Measurements from ENCODE around the gene ZNF738.

Gene ZNF738

DNA sequence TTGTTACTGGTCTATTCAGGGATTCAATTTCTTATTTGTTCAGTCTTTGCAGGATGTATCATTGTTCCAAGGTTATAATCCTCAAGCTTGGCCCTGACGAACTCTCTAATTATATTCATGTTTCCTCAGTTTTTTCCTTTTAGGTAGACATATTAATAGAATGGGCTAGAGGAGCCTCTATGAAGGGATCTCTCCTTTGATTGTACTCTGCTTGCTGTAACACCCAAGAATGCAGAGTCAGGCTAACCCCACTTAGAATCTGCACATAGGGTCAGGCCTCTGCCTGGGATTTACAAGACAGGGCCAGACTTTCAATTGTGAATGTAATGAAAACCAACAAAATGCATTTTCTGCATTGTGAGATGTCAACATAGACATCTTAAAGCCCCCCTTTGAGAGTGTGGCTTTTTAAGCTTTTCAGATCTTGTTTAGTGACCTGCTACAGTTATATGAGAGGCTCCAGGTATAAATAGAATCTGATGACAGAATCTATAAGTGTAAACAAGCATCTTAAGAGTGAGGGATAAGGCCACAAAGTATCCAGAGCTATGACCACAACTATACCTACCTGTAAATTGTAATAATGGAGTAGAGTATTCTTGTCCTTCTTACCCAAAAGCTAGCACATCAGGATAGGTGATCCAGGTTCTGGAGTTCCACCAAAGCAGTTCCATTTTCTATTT lies 43.6 kb downstream of the ZNF738 start:
- TF ChIP-seq Cebpa-rat (IDR thresholded peaks at IDR 0.05) = no peak
- peaks cover 90% of the 10 kb centered on the region for H3K36me3 ChIP-seq
- H3K4me3 ChIP-seq = no peak overlapping the region

GRCh38 chr19:21410166-21410565 lies 51.4 kb downstream of the ZNF738 start:
- Histone ChIP-seq H3K4me2 (no peak overlapping the region), H4K20me1 (no peaks in the 10 kb centered on the region), H3K27me3 (no peaks in the 10 kb centered on the region), H3K27ac (no peak overlapping the region), H3K9ac (no peak overlapping the region), H3K36me3 (peaks cover 96% of the 10 kb centered on the region), H3K4me1 (no peaks in the 10 kb centered on the region), H3K9me3 (peaks cover 90% of the 10 kb centered on the region), H3K4me3 (no peak overlapping the region)
- no peak; the same call in 1 of the 2 replicates for TF ChIP-seq Cebpa-rat (IDR thresholded peaks at IDR 0.05)

More for the DNA sequence above, 43.6 kb downstream of the ZNF738 start:
- Histone ChIP-seq H3K9me3 (peaks cover 89% of the 10 kb centered on the region), H3K9ac (no peak overlapping the region), H3K4me1 (peaks cover 8% of the 10 kb centered on the region), H3K4me2 (no peak overlapping the region), H3K27ac (no peak overlapping the region), H4K20me1 (0 out of 2 replicates have a peak, but pooled peaks cover 6% of the 10 kb centered on the region), H3K27me3 (no peaks in the 10 kb centered on the region)

DNA sequence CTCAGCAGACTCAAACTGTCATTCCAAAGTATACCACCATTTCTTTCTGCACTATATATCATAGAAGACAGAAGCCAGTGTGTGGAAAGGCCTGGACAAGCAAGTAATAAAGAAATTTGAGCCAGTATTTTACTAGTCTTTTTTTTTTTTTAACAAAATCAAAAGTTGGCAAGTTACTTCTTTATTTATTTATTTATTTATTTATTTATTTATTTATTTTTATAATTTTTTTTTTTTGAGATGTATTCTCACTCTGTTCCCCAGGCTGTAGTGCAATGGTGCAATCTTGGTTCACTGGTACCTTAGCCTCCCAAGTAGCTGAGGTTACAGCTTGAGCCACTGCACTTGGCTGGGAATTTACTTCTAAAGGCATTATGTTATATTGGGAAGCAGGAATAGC lies 63.4 kb downstream of the ZNF738 start:
- Histone ChIP-seq H3K36me3 (peaks cover 74% of the 10 kb centered on the region), H3K27me3 (no peaks in the 10 kb centered on the region), H3K9ac (no peak overlapping the region), H3K27ac (no peak overlapping the region), H4K20me1 (no peaks in the 10 kb centered on the region), H3K9me3 (peaks cover 95% of the 10 kb centered on the region), H3K4me1 (no peaks in the 10 kb centered on the region), H3K4me3 (peak overlapping the region; percentile 38; the same call in 1 of the 2 replicates), H3K4me2 (no peak overlapping the region)
- no peak for TF ChIP-seq Cebpa-rat (IDR thresholded peaks at IDR 0.05)

DNA sequence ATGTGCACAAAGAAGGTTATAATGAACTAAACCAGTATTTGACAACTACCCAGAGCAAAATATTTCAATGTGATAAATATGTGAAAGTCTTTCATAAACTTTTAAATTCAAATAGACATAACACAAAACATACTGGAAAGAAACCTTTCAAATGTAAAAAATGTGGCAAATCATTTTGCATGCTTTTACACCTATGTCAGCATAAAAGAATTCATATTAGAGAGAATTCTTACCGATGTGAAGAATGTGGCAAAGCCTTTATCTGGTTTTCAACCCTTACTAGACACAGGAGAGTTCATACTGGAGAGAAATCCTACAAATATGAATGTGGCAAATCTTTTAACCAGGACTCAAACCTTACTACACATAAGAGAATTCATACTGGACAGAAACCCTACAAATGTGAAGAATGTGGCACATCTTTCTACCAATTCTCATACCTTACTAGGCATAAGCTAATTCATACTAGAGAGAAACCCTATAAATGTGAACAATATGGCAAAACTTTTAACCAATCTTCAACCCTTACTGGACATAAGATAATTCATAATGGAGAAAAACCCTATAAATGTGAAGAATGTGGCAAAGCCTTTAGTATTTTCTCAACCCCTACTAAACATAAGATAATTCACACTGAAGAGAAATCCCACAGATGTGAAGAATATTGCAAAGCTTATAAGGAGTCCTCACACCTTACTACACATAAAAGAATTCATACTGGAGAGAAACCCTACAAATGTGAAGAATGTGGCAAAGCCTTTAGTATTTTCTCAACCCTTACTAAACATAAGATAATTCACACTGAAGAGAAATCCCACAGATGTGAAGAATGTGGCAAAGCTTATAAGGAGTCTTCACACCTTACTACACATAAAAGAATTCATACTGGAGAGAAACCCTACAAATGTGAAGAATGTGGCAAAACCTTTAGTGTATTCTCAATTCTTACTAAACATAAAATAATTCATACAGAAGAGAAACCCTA lies 64.5 kb downstream of the ZNF738 start:
- H3K27ac ChIP-seq = no peak overlapping the region

More for the DNA sequence above, 64.5 kb downstream of the ZNF738 start:
- H3K9me3 ChIP-seq = peaks cover 95% of the 10 kb centered on the region
- no peaks in the 10 kb centered on the region for H4K20me1 ChIP-seq
- TF ChIP-seq Cebpa-rat (IDR thresholded peaks at IDR 0.05) = no peak
- peaks cover 71% of the 10 kb centered on the region for H3K36me3 ChIP-seq
- H3K9ac ChIP-seq = no peak overlapping the region
- H3K4me1 ChIP-seq = no peaks in the 10 kb centered on the region
- H3K4me3 ChIP-seq = no peak overlapping the region
- H3K4me2 ChIP-seq = no peak overlapping the region
- H3K27me3 ChIP-seq = no peaks in the 10 kb centered on the region

All from BLaER1 (cell line).